Fibroblast of pulmonary artery (primary cell): Measurements from ENCODE around the gene CTSD.

Experiments used
- DNase-seq: peaks from one replicate; pipeline ENCODE4 v3.0.0-alpha.2; 2010; ENCODE audit warnings: low read depth
- H3K4me3 ChIP-seq: replicated peaks from 2 replicates; pipeline ENCODE4 v1.5.1; 2011; ENCODE audit warnings: low read depth, mild to moderate bottlenecking, control low read depth, low read length, moderate library complexity
- TF ChIP-seq, protein P1 (sequence below): IDR thresholded peaks from 2 replicates; pipeline ENCODE4 v1.5.1; 2011; ENCODE audit warnings: mild to moderate bottlenecking, control low read depth, low read length, inconsistent platforms; ENCODE audit errors: missing control alignments

CTSD gene

DNA sequence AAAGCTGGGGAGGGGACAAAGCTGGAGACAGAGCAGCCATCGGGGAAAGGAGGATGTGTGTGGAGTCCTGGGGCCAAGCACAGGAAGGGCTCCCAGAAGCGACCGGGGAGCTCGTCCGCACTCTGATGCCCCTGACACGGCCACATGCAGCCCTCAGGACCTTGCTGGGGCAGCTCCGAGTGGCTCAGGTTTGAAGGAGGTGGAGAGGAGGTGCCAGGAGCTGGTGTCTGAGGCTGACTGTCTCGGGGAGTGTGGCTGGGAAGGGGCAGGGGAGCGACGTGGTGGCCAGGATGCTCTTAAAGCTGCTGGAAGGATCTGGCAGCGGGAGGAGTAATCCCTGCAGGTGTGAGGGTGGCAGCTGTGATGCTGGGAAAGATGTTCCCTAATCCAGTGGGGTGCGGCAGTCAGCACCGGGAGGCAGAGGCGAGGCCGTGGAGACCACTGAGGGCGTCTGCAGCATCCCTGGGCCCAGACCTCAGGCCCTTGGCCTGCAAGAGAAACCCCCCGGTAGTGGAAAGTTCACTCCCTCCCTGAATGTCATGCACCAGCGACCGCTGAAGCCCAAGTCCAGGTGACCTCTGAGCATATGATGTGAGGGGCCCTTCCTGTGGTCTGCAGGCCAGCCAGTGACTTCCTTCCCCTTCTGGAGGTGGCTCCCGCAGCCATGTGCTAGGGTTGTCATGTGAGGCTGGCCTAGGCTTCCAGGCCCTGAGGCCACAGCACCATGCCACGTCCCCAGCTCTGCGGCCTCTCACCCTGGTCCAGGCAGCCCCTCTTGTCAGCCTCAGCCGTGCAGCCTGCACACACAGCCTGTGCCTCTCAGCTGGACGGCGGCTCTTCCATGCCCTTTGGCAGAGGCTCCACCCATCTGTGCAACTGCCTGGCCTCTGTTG lies 17.2 kb upstream of the CTSD start:
- TF ChIP-seq, protein P1, sequence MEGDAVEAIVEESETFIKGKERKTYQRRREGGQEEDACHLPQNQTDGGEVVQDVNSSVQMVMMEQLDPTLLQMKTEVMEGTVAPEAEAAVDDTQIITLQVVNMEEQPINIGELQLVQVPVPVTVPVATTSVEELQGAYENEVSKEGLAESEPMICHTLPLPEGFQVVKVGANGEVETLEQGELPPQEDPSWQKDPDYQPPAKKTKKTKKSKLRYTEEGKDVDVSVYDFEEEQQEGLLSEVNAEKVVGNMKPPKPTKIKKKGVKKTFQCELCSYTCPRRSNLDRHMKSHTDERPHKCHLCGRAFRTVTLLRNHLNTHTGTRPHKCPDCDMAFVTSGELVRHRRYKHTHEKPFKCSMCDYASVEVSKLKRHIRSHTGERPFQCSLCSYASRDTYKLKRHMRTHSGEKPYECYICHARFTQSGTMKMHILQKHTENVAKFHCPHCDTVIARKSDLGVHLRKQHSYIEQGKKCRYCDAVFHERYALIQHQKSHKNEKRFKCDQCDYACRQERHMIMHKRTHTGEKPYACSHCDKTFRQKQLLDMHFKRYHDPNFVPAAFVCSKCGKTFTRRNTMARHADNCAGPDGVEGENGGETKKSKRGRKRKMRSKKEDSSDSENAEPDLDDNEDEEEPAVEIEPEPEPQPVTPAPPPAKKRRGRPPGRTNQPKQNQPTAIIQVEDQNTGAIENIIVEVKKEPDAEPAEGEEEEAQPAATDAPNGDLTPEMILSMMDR = no peak
- DNase-seq = no peak
- H3K4me3 ChIP-seq = no peak overlapping the region

DNA sequence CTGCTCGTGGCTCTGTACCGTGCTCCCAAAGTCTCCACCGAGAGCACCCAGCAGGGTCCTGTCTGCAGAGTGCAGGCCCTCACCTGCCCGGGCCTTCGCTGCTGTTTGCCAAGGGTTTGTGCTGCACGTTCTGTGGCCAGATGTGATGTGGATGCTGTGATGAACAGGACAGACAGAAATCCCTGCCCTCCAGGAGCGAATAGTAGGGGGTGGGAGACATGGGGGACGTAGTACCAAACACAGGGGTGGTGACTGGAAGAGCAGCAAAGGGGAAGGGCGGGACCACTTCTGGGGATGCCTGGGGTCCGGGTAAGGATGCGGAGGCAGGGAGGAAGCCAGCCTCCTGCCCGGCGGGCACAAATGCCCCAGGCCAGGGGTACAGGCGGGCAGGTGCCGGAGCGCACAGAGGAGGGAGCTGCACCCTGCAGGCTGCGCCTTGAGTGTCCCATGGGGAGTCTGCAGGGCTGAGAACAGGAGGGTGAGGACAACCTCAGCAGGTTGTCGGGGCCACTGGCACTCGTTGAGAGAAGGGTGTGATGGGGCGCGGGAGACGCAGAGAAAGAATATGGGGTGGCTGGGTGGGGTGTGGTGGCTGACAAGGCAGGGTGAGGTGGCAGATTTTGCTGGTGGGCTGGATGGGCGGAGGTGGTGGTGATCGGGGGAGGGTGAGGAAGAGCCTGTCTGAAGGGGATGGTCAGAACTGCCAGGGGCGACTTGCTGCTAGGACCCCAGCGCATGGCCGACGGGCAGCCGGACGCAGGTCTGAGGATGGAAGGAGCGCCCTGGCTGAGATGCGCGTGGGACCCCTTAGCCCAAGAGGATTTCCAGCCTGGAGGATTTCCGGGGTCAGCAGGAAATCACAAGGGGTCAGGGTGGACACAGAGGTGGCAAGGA lies 16.3 kb upstream of the CTSD start:
- DNase-seq = no peak
- no peak overlapping the region for H3K4me3 ChIP-seq
- TF ChIP-seq, protein P1 = no peak

DNA sequence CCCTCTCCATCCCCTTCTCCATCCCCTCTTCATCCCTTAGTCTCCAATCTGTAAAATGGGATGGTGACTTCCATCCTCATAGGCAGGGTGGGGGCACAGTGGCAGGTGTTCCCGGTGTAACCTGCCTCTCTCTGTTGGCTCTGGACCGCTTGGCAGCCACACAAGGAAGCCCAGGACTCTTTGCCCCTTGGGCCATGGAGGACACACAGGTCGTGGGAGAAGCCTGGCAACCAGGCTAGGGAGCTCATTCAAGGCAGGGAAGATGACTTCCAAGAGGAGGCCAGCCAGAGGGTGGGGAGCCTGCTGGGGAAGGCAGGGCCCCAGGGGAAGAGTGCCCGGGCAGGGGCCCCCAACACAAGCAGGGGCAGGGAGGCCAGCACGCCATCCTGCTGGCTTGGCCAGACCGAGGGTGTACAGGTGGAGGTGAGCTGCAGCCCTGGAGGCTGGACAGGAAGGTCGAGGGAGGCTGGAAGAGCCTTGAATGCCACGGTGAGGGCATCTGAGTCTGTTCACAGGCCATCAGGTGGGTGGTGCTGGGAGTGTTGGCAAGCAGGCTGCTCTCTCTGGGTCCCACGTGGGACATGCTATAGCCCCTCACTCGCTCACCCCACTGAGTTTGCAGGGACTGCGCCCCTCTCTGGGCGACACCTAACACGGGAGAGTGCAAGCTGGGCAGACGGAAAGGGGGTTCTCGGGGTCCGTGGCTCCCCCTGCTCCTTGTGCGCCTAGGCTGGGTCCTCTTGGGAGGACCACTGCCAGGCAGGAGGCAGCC lies 15.5 kb upstream of the CTSD start:
- DNase-seq = no peak

DNA sequence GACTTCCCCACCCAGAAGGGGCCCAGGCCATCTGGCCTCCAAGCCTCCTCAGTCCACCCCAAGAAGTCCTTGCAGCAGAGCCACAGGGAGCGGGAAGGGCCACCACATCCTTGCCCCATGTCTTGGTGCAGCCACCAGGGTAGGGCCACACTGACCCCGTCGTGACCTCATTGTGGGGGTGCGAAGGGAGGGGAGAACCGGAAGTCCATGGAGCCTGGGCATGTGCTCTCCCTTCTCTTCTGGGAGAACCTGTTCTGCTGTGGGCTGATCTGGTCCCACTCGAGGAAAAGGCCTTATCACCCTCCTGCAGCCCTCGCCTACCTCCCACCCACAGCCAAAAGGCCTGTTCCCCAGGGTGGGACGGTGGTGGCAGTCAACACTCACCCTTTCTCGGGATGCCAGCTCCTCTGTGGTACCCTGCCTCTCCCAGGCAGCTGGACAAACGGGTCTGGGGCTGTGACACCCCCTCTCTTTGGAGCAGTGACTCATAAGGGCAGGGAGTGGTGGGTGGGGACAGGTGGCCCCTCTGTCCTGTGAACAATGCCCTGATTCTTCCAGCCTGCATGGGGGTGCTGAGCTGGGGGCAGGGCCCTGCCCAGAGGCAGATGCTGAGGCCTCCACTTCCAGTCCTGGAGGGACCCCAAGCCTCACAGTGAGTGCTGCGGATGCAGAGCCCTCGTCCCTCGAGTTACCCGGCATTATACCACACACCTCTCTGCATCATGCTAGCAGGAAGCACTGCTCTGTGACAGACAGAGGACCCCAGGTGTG lies 14.6 kb upstream of the CTSD start:
- DNase-seq = no peak
- TF ChIP-seq, protein P1 = no peak
- no peak overlapping the region for H3K4me3 ChIP-seq

More for the DNA sequence above, 15.5 kb upstream of the CTSD start:
- TF ChIP-seq, protein P1 = no peak
- no peak overlapping the region for H3K4me3 ChIP-seq

DNA sequence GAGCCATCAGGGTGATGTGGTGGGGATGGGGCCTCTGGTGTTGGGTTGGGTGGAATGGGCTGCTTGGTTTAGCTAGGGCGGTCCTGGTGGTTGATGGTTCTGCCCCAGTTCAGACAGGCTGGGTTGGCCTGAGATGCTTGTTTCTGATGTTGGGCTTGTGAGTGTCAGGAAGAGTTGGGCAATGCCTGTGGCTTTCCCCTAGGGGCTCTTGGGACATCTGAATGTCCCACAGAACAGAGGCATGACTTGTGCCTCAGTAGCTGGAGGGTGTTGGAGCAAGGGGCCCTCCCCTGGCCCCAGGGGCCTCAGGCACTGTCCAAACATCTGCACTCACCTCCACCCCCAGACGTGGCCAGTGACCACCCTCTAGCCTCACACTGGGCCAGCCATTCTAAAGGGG lies 14.0 kb upstream of the CTSD start:
- no peak overlapping the region for H3K4me3 ChIP-seq
- DNase-seq = no peak
- TF ChIP-seq, protein P1 = no peak
